RWPE2 (cell line): Measurements from ENCODE around the gene FOXO1.

Source experiments
- ATAC-seq: fragments of 200-7000 bp; cut with Tn5 transposase; 3 replicates; pipeline ENCODE4 v1.9.1; 2021; ENCODE audit warnings: low read depth
- DNase-seq: peaks from one replicate; pipeline ENCODE4 v3.0.0-alpha.2; 2020; ENCODE audit warnings: low spot score
- H3K27ac ChIP-seq: fragments of 450-650 bp; 2 replicates; pipeline ENCODE4 v1.5.1; 2017; ENCODE audit warnings: mild to moderate bottlenecking; ENCODE audit not compliant: poor library complexity, severe bottlenecking
- H3K27me3 ChIP-seq: fragments of 250-450 bp; sonication (Bioruptor Pico); 2 replicates; pipeline ENCODE4 v1.5.1; 2021; ENCODE audit warnings: mild to moderate bottlenecking, moderate library complexity; ENCODE audit not compliant: insufficient read depth, poor library complexity, severe bottlenecking
- H3K36me3 ChIP-seq: fragments of 250-450 bp; sonication (Bioruptor Pico); 2 replicates; pipeline ENCODE4 v1.5.1; 2020; ENCODE audit warnings: low read depth, mild to moderate bottlenecking, moderate library complexity
- H3K4me1 ChIP-seq: fragments of 250-450 bp; sonication (Bioruptor Pico); 2 replicates; pipeline ENCODE4 v1.5.1; 2021; ENCODE audit warnings: mild to moderate bottlenecking, moderate library complexity; ENCODE audit not compliant: insufficient read depth, poor library complexity, severe bottlenecking
- H3K4me3 ChIP-seq: fragments of 250-450 bp; sonication (Bioruptor Pico); 2 replicates; pipeline ENCODE4 v1.5.1; 2021; ENCODE audit warnings: mild to moderate bottlenecking, moderate library complexity; ENCODE audit not compliant: severe bottlenecking
- H3K9me3 ChIP-seq: fragments of 250-450 bp; sonication (Bioruptor Pico); 2 replicates; pipeline ENCODE4 v1.5.1; 2021; ENCODE audit warnings: mild to moderate bottlenecking, moderate library complexity; ENCODE audit not compliant: severe bottlenecking
- TF ChIP-seq, protein P1 (sequence below): fragments of 450-650 bp; IDR thresholded peaks from one replicate; pipeline ENCODE4 v1.5.1; 2017; ENCODE audit warnings: mild to moderate bottlenecking, moderate library complexity; ENCODE audit not compliant: poor library complexity, severe bottlenecking

The FOXO1 gene

DNA sequence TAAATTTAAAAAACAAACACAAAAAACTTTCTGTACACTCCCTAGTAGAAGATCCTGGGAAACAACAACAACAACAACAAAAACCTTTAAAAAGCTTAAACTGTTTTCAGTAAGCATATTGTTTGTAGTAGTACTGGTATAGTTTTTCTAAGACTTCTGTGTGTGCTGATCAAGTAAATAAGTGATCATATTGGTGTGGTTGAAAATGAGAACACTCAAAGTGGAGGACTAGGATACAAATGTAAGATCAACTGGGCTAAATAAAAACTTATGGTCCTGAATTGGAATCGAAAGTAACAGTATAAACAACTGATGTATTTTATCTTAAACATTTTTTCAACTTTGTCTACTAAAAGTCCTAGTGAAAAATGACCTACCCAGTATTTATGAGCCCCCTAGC, 135.5 kb downstream of the FOXO1 start:
- no peaks in the 10 kb centered on the region for H3K4me1 ChIP-seq
- H3K9me3 ChIP-seq = no peaks in the 10 kb centered on the region
- no peak overlapping the region for H3K27ac ChIP-seq
- DNase-seq = no peak
- no peaks in the 10 kb centered on the region for H3K27me3 ChIP-seq
- no peak for ATAC-seq
- H3K36me3 ChIP-seq = no peaks in the 10 kb centered on the region
- TF ChIP-seq, protein P1, sequence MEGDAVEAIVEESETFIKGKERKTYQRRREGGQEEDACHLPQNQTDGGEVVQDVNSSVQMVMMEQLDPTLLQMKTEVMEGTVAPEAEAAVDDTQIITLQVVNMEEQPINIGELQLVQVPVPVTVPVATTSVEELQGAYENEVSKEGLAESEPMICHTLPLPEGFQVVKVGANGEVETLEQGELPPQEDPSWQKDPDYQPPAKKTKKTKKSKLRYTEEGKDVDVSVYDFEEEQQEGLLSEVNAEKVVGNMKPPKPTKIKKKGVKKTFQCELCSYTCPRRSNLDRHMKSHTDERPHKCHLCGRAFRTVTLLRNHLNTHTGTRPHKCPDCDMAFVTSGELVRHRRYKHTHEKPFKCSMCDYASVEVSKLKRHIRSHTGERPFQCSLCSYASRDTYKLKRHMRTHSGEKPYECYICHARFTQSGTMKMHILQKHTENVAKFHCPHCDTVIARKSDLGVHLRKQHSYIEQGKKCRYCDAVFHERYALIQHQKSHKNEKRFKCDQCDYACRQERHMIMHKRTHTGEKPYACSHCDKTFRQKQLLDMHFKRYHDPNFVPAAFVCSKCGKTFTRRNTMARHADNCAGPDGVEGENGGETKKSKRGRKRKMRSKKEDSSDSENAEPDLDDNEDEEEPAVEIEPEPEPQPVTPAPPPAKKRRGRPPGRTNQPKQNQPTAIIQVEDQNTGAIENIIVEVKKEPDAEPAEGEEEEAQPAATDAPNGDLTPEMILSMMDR = no peak
- H3K4me3 ChIP-seq = no peak overlapping the region

DNA sequence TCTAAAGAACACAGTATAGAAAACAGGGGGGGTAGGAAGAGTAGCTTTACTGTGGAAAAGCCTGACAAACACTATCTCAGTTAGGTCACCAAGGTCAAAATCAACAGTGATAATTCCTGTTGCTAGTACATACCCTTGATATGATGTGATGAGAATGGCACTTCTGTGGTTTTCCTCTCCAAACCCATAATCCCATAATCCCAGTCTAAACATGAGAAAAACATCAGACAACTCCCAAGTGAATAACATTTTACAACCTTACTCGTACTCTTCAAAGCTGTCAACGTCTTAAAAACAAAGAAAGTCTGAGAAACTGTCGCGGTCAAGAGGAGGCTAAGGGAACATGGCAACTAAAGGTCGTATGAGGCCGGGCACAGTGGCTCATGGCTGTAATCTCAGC, 137.6 kb downstream of the FOXO1 start:
- ATAC-seq = no peak
- no peaks in the 10 kb centered on the region for H3K4me1 ChIP-seq
- no peaks in the 10 kb centered on the region for H3K27me3 ChIP-seq
- TF ChIP-seq, protein P1 = no peak
- H3K4me3 ChIP-seq = no peak overlapping the region
- no peaks in the 10 kb centered on the region for H3K9me3 ChIP-seq
- no peak for DNase-seq
- H3K36me3 ChIP-seq = no peaks in the 10 kb centered on the region
- no peak overlapping the region for H3K27ac ChIP-seq

DNA sequence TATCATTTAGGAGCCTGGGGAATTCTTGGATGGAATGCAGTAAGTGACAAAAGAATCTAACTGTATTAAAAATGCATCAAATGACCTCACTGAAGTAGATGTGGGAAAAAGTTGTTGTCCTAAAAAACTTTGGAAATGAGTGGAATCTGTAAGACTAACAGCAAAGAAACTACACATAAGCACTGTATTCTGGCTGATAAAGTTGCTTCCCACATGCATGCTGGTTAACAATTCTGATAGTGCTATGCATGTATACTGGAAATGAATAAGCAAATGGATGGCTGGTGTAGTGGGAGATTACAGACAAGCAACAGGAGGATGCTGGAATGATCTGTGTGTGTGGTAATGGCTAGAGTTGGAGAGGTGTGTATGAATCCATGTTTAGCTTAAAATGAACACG, 138.5 kb downstream of the FOXO1 start:
- Histone ChIP-seq H3K4me3 (no peak overlapping the region), H3K36me3 (no peaks in the 10 kb centered on the region), H3K27ac (no peak overlapping the region), H3K9me3 (no peaks in the 10 kb centered on the region), H3K4me1 (no peaks in the 10 kb centered on the region), H3K27me3 (no peaks in the 10 kb centered on the region)
- ATAC-seq = no peak
- TF ChIP-seq, protein P1 = no peak
- DNase-seq = no peak

DNA sequence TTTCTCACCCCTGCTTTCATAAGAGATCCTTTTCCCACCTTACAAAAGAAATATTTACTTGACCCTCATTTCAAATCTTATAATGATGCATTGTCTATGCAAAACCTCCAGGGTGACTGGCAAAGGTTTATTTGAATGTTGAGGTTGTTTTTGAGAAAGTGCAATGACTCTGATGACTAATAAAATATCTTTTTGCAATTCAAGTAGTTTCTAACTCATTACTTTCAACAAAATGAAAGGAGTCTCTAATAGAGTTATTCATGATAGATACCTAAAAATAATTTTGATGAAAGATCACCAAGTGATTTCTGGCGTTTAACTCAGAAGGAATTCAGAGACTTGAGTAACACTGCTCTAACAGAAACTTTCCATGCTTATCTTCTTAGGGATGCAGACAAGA, 144.2 kb downstream of the FOXO1 start:
- TF ChIP-seq, protein P1 = no peak
- no peak overlapping the region for H3K27ac ChIP-seq
- ATAC-seq (no peak), DNase-seq (no peak)
- no peaks in the 10 kb centered on the region for H3K9me3 ChIP-seq
- no peaks in the 10 kb centered on the region for H3K27me3 ChIP-seq
- no peaks in the 10 kb centered on the region for H3K4me1 ChIP-seq
- no peaks in the 10 kb centered on the region for H3K36me3 ChIP-seq
- H3K4me3 ChIP-seq = no peak overlapping the region

DNA sequence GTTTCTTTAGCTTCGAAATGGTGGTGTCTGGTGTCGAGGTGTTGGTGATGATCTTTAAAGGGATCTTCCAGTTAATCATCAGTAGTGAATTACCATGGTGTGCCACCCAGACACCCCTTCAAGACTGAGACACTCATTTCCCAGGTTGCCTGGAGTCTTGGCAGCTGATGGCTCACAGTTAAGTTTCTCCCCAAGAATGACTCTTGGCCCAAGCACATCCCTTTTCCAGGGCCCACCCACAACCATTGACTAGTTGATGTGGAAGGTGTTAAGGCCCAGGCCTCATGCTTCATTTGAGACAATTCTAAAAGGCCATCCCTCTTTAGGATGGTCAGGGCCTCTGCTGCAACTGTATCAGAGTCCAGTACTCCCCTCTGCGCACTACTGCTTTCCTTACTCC, 145.5 kb downstream of the FOXO1 start:
- TF ChIP-seq, protein P1 = no peak
- ATAC-seq = no peak
- no peaks in the 10 kb centered on the region for H3K36me3 ChIP-seq
- H3K27me3 ChIP-seq = no peaks in the 10 kb centered on the region
- no peak overlapping the region for H3K4me3 ChIP-seq
- no peaks in the 10 kb centered on the region for H3K4me1 ChIP-seq
- H3K27ac ChIP-seq = no peak overlapping the region
- no peaks in the 10 kb centered on the region for H3K9me3 ChIP-seq
- DNase-seq = no peak
